Activated T-helper 2 cell treated with anti-CD3 and anti-CD28 coated beads, Interferon-gamma antibody, Interleukin-2, Interleukin-4, amounts not matched to agents 10 μg/mL and 5 μg/mL and 100 μg/mL, durations not matched to agents 14 hours and 24 hours and 36 hours (primary cell): ENCODE data around the gene PGGHG. TPM values are rescaled to one million over a fixed set of nuclear protein-coding genes. Genes with fewer than 3 reads are reported as not detected.

Experiments used
- DNase-seq: peaks from one replicate; pipeline ENCODE4 v3.0.0; 2021; ENCODE audit warnings: low spot score
- H3K27ac Mint-ChIP-seq: one replicate; pipeline ENCODE4 v1.8.0; 2021; ENCODE audit warnings: mixed read lengths
- H3K27me3 Mint-ChIP-seq: one replicate; pipeline ENCODE4 v1.8.0; 2021; ENCODE audit warnings: low read depth, mixed read lengths
- H3K36me3 Mint-ChIP-seq: one replicate; pipeline ENCODE4 v1.8.0; 2021; ENCODE audit warnings: low read depth, mixed read lengths
- H3K4me1 Mint-ChIP-seq: one replicate; pipeline ENCODE4 v1.8.0; 2021; ENCODE audit warnings: low read depth, mixed read lengths
- H3K4me3 Mint-ChIP-seq: one replicate; pipeline ENCODE4 v1.8.0; 2021; ENCODE audit warnings: low read depth, mild to moderate bottlenecking, moderate library complexity, mixed read lengths
- H3K9me3 Mint-ChIP-seq: one replicate; pipeline ENCODE4 v1.8.0; 2021; ENCODE audit warnings: mixed read lengths
- intact Hi-C: fragments of 100-400 bp; cut with micrococcal nuclease; formaldehyde crosslinking; loops from one replicate; pipeline ENCODE4 v1.15.1; 2023
- total RNA-seq: library from RNA; stranded (reverse); gene quantifications from 2 replicates; pipeline ENCODE4 v1.2.3, GENCODE V29; 2022

Gene PGGHG
- total RNA-seq, 1 donor from 2014 or later, result 62.0 TPM

DNA sequence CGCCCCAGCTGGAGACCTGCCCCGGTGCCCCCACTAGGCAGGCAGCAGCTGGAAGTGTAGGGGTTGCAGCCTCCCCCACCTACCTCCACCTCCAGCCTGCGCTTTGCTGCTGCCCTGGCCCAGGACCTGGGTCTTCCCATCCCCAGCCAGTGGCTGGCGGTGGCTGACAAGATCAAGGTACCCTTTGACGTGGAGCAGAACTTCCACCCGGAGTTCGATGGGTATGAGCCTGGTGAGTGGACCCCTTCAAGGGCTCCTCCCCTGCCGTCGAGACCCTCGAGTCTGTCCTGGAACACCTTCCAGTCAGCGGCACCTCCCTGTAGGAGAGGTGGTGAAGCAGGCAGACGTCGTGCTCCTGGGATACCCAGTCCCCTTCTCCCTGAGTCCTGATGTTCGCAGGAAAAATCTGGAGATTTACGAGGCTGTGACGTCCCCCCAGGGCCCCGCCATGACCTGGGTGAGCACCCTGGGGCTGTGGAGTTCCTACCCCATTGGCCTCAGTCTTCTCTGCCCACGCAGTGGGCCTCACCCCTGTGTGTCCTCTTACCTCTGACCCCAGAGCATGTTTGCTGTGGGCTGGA is 4.4 kb downstream of the PGGHG start:
- Mint-ChIP-seq H3K4me1 (peaks cover 9% of the 10 kb centered on the region), H3K27ac (no peak overlapping the region), H3K4me3 (no peak overlapping the region), H3K9me3 (no peaks in the 10 kb centered on the region), H3K27me3 (no peaks in the 10 kb centered on the region), H3K36me3 (peaks cover 8% of the 10 kb centered on the region)
- no peak for DNase-seq
- intact Hi-C loops, result no loop called here

DNA sequence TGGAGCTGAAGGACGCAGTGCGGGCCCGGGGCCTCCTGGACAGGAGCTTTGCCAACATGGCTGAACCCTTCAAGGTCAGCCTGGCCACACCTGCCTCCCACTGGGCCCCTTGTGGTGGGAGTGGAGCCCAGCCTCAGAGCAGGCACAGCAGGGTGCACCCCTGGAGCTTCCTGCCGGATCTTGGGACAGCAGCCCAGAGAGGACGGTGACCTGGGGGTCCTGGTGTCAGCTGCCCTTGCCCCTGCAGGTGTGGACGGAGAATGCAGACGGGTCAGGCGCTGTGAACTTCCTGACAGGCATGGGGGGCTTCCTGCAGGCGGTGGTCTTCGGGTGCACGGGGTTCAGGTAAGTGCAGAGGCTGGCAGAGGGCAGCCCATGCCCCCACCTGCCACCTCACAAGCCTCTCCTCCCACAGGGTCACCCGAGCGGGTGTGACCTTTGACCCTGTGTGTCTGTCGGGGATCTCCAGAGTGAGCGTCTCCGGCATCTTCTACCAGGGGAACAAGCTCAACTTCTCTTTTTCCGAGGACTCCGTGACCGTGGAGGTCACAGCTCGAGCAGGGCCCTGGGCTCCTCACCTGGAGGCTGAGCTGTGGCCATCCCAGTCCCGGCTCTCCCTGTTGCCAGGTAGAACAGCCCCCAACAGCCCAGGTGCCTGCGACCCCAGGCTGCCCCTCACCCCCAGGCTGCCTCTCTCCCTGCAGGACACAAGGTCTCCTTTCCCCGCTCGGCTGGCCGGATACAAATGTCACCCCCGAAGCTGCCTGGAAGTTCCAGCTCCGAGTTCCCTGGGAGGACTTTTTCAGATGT is 5.1 kb downstream of the PGGHG start:
- peaks cover 8% of the 10 kb centered on the region for H3K36me3 Mint-ChIP-seq
- H3K9me3 Mint-ChIP-seq, result no peaks in the 10 kb centered on the region
- no peak overlapping the region for H3K27ac Mint-ChIP-seq
- peaks cover 9% of the 10 kb centered on the region for H3K4me1 Mint-ChIP-seq
- H3K27me3 Mint-ChIP-seq, result no peaks in the 10 kb centered on the region
- intact Hi-C loops, result no loop called here
- no peak overlapping the region for H3K4me3 Mint-ChIP-seq
- no peak for DNase-seq

DNA sequence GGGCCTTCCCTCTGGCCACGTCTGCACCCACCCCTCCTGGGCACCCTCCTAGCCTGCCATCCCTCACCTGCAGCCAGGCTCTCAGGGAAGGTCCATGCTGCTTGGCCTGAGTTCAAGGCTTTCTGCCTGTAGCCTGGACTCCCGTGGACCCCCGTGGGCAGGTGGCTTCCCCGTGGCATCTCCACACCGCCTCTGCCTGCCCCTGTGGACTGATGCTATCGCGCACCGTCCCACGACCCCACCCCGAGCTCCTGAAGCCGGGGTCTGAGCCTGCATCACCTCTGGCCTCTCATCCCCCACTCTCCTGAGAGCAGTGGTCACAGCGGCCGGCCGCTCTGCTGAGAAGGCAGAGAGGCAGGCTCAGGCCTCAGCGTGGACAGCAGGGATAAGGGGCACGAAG is 5.9 kb downstream of the PGGHG start:
- H3K4me3 Mint-ChIP-seq, result no peak overlapping the region
- H3K27me3 Mint-ChIP-seq, result no peaks in the 10 kb centered on the region
- H3K36me3 Mint-ChIP-seq, result peaks cover 8% of the 10 kb centered on the region
- intact Hi-C loops, result no loop called here
- no peaks in the 10 kb centered on the region for H3K9me3 Mint-ChIP-seq
- no peak for DNase-seq
- no peak overlapping the region for H3K27ac Mint-ChIP-seq
- peaks cover 9% of the 10 kb centered on the region for H3K4me1 Mint-ChIP-seq

DNA sequence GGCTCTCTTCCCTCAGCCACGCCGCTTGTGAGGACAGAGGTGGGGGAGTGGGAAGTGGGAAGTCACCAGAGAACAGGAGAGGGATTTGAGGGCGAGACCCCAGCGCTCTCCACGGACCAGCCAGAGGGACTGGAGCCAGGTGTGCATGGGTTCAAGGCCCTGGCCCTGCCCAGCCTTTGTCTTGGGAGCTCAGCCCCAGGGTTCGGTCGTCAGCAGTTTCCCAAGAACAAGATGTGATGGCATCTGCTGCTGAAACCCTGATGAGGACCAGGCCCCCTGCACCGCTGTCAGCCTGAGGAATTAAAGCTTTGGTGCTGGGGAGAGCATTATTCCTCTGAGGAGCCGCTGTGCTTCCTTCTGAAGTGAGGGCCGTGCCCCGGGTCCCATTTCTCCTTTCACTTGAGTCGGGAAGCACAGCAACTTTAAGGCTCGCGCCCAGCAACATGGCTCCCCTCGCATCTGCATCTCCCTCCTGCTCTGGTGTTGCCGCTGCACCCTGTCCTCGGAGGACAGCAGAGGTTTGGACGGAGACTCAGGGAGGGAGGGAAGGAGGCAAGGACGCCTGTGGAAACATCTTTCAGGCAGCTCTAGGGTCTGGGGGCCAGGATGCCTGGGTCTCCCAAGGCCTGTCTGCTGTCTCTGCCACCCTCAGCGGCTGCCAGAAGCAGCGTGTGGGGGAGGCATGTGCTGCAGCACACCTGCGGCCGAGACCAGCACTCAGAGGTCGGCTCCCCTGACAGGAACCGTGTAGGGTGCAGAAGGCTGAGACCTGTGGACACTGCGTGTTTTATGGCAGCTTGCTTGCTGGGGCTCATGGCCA is 6.6 kb downstream of the PGGHG start:
- Mint-ChIP-seq H3K4me3 (no peak overlapping the region), H3K27ac (no peak overlapping the region)

DNA sequence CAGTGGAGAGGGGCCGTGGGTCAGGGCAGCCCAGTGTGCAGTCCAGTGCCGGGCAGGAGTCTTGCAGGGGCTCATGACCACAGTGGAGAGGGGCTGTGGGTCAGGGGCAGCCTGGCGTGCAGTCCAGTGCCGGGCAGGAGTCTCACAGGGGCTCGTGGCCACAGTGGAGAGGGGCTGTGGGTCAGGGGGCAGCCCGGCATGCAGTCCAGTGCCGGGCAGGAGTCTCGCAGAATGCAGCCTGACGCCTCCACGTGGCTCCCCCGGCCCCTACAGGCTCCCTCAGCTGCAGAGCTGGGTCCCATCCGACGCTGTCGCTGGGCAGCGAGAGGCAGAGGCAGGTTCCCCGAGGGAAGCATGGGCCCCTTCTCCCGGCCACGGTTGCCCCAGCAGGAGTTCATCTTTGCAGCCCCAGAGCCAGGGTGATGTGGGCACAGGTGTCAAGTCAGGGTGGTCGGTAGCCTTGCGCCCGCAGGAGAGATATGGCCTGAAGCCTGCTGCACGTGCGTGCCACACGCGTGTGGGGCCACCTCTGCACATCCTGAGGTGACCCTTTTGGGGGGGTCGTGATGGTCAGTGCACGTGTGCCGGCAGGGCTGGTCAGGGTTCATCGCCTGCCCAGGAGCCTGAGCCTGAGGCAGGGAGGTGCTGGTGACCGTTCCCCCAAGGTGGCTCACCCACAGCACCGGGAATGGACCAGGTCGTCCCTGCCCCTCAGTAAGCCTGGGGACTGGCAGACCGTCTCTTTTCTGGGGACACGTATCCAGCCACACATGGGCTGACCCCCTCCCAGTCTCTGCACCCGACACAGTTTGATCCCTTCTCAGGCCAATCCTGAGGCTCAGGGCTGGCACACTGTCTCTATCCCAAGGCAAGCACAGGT is 7.5 kb downstream of the PGGHG start:
- DNase-seq, result no peak
- peaks cover 4% of the 10 kb centered on the region for H3K4me1 Mint-ChIP-seq
- H3K36me3 Mint-ChIP-seq, result peaks cover 3% of the 10 kb centered on the region
- peaks cover 7% of the 10 kb centered on the region for H3K27me3 Mint-ChIP-seq
- intact Hi-C loops, result no loop called here
- no peak overlapping the region for H3K4me3 Mint-ChIP-seq
- no peaks in the 10 kb centered on the region for H3K9me3 Mint-ChIP-seq
- H3K27ac Mint-ChIP-seq, result no peak overlapping the region

More for the DNA sequence above, 6.6 kb downstream of the PGGHG start:
- DNase-seq, result no peak
- Mint-ChIP-seq H3K36me3 (peaks cover 8% of the 10 kb centered on the region), H3K4me1 (peaks cover 9% of the 10 kb centered on the region), H3K9me3 (no peaks in the 10 kb centered on the region), H3K27me3 (peaks cover 2% of the 10 kb centered on the region)
- intact Hi-C loops, result no loop called here

DNA sequence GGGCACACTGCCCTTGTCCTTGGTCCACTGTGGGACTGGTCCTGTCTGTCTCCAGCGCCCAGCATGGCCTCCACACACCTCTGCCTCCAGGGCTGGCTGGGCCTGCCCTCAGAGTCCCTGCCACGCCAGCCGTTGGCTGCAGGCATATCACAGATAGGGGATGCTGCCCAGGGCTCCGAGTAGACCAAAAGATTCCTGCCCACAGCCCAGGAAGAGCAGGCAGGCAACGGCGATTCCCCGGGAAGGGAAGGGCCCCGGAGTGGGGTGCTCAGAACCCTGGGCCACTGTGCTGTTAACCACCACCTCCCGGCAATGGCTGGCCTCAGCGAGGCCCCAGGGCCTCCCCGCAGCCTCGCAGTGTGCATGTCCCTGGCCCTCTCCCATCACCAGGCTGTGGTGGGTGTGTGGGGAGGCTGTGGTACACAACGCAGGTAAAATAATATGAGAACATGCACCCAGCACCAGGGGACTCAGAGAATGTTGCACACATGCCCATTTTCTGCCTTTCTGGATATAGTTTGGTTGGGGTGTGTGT is 8.2 kb downstream of the PGGHG start:
- no peaks in the 10 kb centered on the region for H3K36me3 Mint-ChIP-seq
- H3K27me3 Mint-ChIP-seq, result peaks cover 7% of the 10 kb centered on the region
- DNase-seq, result no peak
- H3K9me3 Mint-ChIP-seq, result no peaks in the 10 kb centered on the region
- no peak overlapping the region for H3K4me3 Mint-ChIP-seq
- H3K27ac Mint-ChIP-seq, result peak overlapping the region; percentile 57
- intact Hi-C loops, result no loop called here
- H3K4me1 Mint-ChIP-seq, result peaks cover 4% of the 10 kb centered on the region

DNA sequence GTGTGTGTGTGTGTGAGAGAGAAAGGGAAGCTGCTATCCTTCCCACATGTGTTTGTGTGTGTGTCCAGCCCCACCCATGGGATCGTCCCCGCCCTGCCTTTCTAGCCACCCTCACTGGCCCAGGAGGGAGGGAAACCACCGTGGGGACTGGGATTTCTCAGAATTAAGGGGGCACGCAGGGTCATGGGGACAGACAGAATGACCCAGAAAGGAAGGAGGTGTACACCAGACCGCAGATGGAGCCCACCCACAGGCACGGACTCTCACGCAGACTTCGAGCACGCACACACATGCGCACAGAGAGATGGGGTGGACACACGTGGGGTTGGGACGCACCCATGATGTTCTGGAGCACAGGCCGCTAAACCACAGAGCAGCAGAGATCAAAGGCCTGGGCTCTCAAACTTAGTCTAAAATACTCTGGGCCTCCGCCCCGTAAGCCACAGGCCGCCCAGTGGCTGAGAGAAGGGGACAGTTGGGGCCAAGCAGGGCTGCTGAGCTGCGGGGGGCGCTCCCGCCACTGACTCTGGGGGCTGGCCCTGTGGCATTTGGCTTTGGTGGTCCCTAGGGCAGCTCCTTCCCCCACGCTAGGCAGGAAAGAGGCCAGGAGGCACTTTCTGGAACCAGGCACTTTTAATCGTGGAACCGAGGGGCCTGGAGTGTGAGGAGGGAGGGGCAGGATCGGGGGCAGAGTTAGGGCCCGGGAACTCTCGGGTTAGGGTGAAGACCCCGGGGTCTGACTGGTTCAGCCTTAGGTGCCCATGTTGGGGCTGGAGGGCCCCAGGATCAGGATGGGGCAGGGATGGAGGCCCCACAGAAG is 8.9 kb downstream of the PGGHG start:
- peak overlapping the region; percentile 57 for H3K27ac Mint-ChIP-seq
- peaks cover 7% of the 10 kb centered on the region for H3K27me3 Mint-ChIP-seq
- no peaks in the 10 kb centered on the region for H3K9me3 Mint-ChIP-seq
- no peaks in the 10 kb centered on the region for H3K36me3 Mint-ChIP-seq
- H3K4me1 Mint-ChIP-seq, result peaks cover 5% of the 10 kb centered on the region
- intact Hi-C loops, result no loop called here
- H3K4me3 Mint-ChIP-seq, result no peak overlapping the region
- DNase-seq, result no peak

DNA sequence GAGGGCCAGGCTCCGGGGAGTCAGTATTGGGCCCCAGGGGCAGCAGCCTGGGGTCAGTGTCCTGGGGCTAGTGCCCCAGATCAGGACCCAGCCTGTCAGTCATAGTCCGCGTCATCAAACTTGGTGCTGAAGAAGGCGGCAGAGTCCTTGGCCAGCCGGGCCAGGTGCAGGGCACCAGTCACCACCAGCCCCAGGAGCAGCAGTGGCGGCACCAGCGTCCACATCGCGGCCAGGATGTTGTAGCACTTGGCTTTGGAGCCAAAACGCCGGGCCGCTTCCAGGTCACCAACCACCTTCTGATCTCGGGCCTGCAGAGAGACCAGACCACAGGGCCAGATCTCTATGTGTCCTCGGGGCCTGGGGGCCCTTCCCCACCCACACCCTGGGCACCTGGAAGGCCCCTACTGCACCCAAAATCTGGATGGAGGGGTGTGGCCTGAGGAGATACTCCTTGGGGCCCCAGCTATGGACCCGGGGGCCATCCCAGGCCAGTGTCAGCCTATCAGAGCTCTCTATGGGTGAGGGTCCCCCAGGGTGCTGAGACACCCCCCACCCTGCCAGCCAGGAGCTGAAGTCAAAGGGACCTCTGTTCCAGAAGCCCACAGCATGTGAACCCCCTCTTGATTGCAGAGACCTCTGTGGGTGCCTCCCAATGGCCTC is 9.6 kb downstream of the PGGHG start:
- Mint-ChIP-seq H3K4me1 (peaks cover 9% of the 10 kb centered on the region), H3K9me3 (no peaks in the 10 kb centered on the region), H3K36me3 (no peaks in the 10 kb centered on the region), H3K27me3 (peaks cover 7% of the 10 kb centered on the region), H3K4me3 (no peak overlapping the region), H3K27ac (no peak overlapping the region)
- intact Hi-C loops, result no loop called here
- DNase-seq, result no peak

DNA sequence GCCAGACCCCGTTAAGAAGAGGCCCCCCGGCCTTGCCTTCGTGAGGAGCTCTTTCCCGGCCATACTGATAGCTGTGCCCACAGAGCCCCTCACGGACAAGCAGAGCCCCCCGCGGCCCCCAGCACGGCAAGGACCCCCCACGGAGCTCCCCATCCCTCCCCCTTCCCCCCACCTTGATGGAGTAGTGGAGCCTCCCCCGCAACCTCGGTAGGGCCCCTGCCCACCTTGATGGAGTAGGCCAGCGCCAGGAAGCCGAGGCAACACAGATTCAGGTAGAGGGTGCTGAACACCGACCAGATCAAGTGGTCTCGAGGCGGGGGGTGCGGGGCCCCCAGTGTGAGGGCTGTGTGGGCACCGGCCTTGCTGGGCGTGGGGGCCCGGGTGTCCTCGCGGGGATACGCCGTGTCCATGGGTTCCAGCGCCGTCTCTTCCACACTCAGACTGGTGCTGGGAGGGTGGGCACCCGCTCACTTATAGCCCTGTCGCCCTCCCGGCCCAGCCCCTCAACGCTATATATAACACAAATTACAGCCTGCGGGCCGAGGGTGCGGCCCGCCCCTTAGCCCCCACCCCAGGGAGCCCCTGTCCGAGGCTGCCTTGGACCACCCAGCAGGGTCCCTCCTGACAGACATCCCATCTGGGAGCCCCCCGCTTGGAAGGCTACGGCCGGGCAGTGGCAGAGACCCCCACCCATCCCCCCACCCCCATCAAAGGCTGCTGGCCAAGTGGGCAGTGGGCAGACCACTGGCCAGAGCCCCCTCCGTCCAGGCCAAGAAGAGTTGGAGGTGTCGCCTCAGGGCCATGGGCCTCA is 10.4 kb downstream of the PGGHG start, which contains the start of gene IFITM5:
Gene IFITM5, minus strand, starts transcription at position 446 of the 811 bp plus-strand sequence. Its CDS starts 36 bp downstream, at position 410.
- H3K4me1 Mint-ChIP-seq, result peaks cover 9% of the 10 kb centered on the region
- H3K27me3 Mint-ChIP-seq, result peaks cover 7% of the 10 kb centered on the region
- no peak within 1 kb of the TSS for H3K4me3 Mint-ChIP-seq
- H3K9me3 Mint-ChIP-seq, result no peaks in the 10 kb centered on the region
- DNase-seq, result no peak
- intact Hi-C loops, result no loop called here
- no peaks in the 10 kb centered on the region for H3K36me3 Mint-ChIP-seq
- no peak within 1 kb of the TSS for H3K27ac Mint-ChIP-seq

DNA sequence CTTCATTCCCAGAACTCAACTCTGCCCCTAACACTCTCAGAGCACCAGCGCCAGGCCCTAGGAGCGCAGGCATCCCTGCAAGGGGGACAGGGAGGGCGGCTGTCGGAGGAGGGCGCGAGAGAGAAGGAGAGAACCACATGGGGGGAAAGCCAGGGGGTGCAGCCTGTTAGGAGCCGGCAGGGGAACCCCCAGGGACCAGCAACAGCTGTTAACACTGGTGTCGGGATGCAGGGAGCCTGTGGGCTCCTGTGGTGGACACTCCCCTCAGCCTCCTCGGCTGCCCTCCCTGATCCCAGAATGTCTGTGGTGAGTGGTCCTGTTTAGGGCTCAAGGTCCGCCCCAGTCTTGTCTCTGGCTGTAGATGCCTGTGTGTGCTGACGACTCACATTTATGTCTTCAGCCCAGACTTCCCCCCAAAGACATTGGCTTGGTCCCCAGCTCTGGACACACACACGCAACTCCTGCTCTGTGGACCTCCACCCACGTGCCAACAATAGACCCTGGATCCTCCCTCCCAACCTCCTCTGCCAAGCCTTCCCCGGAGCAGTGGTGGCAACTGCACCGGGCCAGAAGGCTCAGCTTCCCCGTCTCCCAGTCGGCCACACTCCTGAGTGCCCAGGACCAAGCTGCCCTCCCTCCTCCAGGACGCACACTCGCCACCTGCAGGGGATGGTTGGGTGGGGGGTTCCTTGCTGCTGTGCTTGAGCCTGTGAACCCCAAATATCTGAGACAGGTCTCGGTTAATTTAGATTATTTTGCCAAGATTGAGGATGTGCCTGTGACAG is 11.2 kb downstream of the PGGHG start:
- DNase-seq, result no peak
- intact Hi-C loops, result no loop called here
- Mint-ChIP-seq H3K36me3 (no peaks in the 10 kb centered on the region), H3K4me1 (peaks cover 9% of the 10 kb centered on the region), H3K27me3 (peaks cover 7% of the 10 kb centered on the region), H3K4me3 (no peak overlapping the region), H3K9me3 (no peaks in the 10 kb centered on the region), H3K27ac (no peak overlapping the region)
